DMS 273 (cell line): Measurements from ENCODE around the gene HHATL.
"Not testable (repeated sequence)": the region's sequence is repeated elsewhere in the genome, so short reads cannot be mapped to it uniquely, and the experiment has no call there.

Experiments
- DNase-seq: peaks from one replicate; lab custom pipeline; 2025; ENCODE audit not compliant: unreplicated experiment; lab: John Stamatoyannopoulos, UW

The HHATL gene

DNA sequence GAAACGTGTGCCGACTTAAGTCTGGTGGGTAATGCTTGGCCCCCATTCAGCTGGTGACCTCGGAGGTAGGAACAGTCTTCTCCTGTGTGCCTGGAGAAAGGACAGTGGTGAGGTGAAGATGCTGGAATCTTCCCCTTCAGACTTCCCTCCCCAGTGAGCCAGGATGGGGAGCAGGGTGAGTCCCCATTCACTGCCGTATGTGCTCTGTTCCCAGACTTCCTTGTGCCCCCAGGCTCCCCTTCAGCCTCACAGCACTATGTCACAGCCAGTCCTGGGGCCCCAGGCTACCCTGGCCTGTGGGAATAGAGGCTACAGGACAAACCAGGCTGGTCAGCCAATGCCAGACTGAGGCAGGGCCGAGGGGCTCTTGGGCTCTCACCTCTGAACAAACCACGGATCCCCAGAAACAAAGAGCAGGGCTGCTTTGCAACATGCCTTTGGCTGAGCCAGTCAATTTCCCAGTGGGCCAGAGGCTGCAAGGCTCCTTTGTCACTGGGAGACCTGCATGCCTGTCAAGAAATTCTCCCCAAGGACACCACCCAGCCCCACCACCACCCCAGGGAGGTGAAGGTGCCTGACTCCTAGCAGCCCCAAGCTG, 31.8 kb upstream of the HHATL start:
- no peak for DNase-seq

- DNase-seq = no peak
These were observed 31.1 kb upstream of the HHATL start for GRCh38 chr3:42733501-42734262.

GRCh38 chr3:42732829-42733459, 30.3 kb upstream of the HHATL start:
- no peak for DNase-seq

- no peak for DNase-seq
These were observed 29.7 kb upstream of the HHATL start for GRCh38 chr3:42732196-42732828.

GRCh38 chr3:42731476-42732195, 29.0 kb upstream of the HHATL start:
- DNase-seq = no peak

DNA sequence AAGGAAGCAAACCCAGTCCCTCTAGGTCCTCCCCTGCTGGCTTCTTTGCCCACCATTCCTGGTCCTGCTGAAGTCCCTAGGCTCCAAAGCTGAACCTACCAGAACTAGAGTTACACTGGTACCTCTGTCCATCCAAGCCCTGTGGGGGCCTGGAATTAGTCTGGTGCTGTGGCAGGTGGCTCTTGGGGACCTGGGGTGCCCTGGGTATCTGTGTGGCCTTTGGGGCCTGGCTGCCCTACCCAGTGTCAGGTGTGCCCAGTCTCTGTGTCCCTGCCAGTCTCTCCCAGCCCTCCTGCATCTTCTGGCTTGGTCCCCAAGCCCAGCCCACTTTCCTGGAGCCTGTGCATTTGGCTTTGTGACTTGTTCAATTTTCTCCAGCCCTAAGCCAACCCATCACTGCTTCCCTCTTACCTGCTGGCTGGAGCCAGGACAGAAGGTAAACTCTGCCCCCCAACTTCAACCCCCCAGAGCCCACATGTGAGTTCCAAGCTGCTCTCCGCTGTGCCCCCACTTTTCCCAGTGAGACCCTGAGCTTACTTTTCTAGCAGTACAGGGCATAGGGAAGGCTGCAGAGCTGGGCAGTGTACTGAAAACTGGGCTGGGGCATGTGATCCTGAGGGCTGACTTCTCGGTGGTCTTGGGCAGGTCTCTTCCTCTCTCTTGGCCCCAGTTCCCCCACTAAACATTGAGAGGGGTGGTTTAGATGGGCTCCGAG, 28.3 kb upstream of the HHATL start:
- DNase-seq = no peak

GRCh38 chr3:42730294-42730693, 27.7 kb upstream of the HHATL start:
- no peak for DNase-seq

GRCh38 chr3:42729404-42730145, 27.0 kb upstream of the HHATL start:
- no peak for DNase-seq

GRCh38 chr3:42728668-42729364, 26.2 kb upstream of the HHATL start:
- DNase-seq = no peak

- DNase-seq = no peak
These were observed 25.5 kb upstream of the HHATL start for GRCh38 chr3:42728056-42728455.

- no peak for DNase-seq
These were observed 22.9 kb upstream of the HHATL start for GRCh38 chr3:42725454-42725853.

- no peak for DNase-seq
These were observed 20.6 kb upstream of the HHATL start for GRCh38 chr3:42723219-42723618.

- not testable (repeated sequence) for DNase-seq
These were observed 19.8 kb upstream of the HHATL start for GRCh38 chr3:42722442-42722841.

DNA sequence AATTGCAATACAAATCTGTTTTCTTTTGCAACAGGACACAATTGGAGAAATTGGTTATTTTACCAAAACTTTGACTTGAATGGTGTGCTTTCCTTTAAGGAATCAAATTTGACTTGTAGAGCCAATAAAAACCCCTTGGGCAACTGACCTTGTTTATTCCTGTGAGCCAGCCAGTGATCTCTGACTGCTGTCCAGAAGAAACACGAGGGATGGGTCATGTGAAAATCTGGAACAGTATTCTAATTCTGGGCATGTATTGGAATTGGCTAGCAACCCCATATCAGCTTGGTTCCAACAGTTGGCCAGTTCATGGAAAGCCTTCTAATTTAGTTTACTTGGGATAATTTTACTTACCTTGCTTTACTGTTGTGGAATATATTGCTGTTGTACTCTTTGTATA, 19.1 kb upstream of the HHATL start:
- no peak for DNase-seq

- DNase-seq = no peak
These were observed 17.5 kb upstream of the HHATL start for GRCh38 chr3:42720126-42720525.

DNA sequence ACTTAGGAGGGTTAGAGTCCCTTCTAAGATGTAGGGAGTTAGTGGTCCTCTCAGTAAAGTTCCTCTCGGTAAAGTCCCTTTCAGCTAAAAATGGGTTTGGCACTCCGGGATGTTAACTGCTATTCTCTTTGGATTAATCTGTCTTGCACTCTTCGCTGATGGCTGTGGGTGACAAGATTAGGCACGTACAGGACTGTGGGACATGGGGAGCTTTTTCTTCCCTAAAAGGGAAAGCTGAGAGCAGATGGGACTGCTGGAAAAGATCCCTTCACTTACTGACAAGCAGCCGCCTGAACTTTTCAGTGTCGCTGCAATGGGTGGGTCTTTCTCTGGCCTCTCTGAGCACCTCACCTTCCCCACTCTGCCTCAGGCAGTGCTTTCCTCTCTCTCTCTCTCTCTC, 16.4 kb upstream of the HHATL start:
- no peak for DNase-seq

- DNase-seq = no peak
These were observed 15.7 kb upstream of the HHATL start for GRCh38 chr3:42718338-42718737.

DNA sequence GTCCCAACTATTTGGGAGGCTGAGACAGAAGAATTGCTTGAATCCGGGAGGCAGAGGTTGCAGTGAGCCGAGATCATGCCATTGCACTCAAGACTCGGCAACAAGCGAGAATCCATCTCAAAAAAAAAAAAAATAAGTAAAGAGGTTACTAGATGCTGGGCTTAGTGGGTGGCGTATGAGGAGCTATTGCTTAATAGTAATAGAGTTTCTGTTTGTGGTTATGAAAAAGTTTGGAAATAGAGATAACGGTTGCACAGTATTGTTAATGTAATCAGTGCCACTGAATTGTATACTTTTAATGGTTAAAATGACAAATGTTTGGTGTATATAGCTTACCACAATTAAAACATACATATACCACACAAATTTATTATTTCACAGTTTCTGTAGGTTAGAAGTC, 14.7 kb upstream of the HHATL start:
- DNase-seq = no peak

DNA sequence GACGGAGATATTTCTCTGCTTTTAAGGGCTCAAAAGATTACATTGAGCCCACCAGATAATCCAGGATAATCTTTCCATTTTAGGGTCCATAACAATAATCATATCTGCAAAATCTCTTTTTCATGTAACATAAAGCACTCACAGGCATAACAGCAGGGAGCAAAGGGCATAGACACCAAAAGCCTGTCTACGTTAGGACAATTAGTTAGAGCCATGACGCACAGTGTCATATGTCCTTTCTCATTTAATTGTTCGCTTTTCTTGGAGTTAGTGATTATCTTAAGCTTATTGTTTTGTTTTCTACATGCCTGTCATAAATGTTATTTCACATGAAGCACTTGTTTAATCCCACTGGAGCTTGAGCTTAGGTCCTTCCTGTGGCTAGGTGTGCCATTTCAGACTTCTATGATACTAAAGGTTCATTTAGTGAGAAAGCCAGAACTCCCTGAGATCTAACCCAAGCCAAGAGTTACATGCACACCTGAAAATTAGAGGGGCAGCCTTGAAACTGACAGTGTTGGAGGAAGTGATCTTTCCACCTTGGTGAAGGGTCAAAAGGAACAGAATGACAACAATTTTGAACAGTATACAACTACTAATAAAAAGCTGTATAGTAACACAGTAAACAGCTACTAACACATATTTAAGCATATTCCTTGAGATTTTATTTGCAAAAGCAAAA, 11.7 kb upstream of the HHATL start:
- DNase-seq = no peak
